ENCODE data around the gene NMRAL1. TPM values are rescaled to one million over a fixed set of nuclear protein-coding genes. Genes with fewer than 3 reads are reported as not detected.

NMRAL1 gene
- polyA plus RNA-seq, 10 donors, result 9.8 to 25.0 (median 14.1) TPM

- peak; percentile 64 to 85 (median 82) for DNase-seq
These were observed 32.0 kb upstream of the NMRAL1 start for GRCh38 chr16:4506450-4506849.

- no peak for DNase-seq
These were observed 31.1 kb upstream of the NMRAL1 start for GRCh38 chr16:4505356-4506147.

GRCh38 chr16:4501071-4501478, 26.6 kb upstream of the NMRAL1 start:
- DNase-seq, result peak; percentile 56 to 70 (median 67)

GRCh38 chr16:4500272-4500671, 25.8 kb upstream of the NMRAL1 start:
- peak in 1 of 3 donors; percentile 28 for DNase-seq

GRCh38 chr16:4499196-4499555, 24.8 kb upstream of the NMRAL1 start:
- no peak for DNase-seq

GRCh38 chr16:4498546-4499195, 24.2 kb upstream of the NMRAL1 start:
- DNase-seq, result no peak

- no peak for DNase-seq
These were observed 21.9 kb upstream of the NMRAL1 start for GRCh38 chr16:4496305-4496704.

GRCh38 chr16:4495766-4496165, 21.3 kb upstream of the NMRAL1 start:
- DNase-seq, result no peak

GRCh38 chr16:4494746-4495490, 20.5 kb upstream of the NMRAL1 start:
- DNase-seq, result peak in 1 of 3 donors; percentile 52

GRCh38 chr16:4491898-4492297, 17.5 kb upstream of the NMRAL1 start:
- no peak for DNase-seq

GRCh38 chr16:4489030-4489429, 14.6 kb upstream of the NMRAL1 start:
- DNase-seq, result peak in 1 of 3 donors; percentile 69

GRCh38 chr16:4488499-4488967, 14.1 kb upstream of the NMRAL1 start:
- DNase-seq, result no peak

GRCh38 chr16:4487955-4488498, 13.6 kb upstream of the NMRAL1 start:
- no peak for DNase-seq

- no peak for DNase-seq
These were observed 11.9 kb upstream of the NMRAL1 start for GRCh38 chr16:4486126-4486893.

GRCh38 chr16:4481963-4482362, 7.5 kb upstream of the NMRAL1 start:
- no peak for DNase-seq

GRCh38 chr16:4481526-4481925, 7.1 kb upstream of the NMRAL1 start:
- no peak for DNase-seq

GRCh38 chr16:4477966-4478365, 3.5 kb upstream of the NMRAL1 start:
- DNase-seq, result no peak

GRCh38 chr16:4475880-4476788, 1.7 kb upstream of the NMRAL1 start, which contains the start of gene HMOX2:
TSS of gene HMOX2 (plus strand) at chr16:4476398. CDS start at chr16:4505525, 29,127 bp downstream.
- peak; percentile 90 to 97 (median 94) for DNase-seq

GRCh38 chr16:4472880-4473279, 1.5 kb downstream of the NMRAL1 start:
- DNase-seq, result no peak

- no peak for DNase-seq
These were observed 2.6 kb downstream of the NMRAL1 start for GRCh38 chr16:4471869-4472268.
